GM23338 (cell line): ENCODE data around the gene RELL1. TPM values are rescaled to one million over a fixed set of nuclear protein-coding genes. Genes with fewer than 3 reads are reported as not detected.

Experiments
- ATAC-seq: fragments of 200-7000 bp; cut with Tn5 transposase; 3 replicates; pipeline ENCODE4 v1.9.1; 2020
- DNase-seq: peaks from one replicate; pipeline ENCODE4 v3.0.0-alpha.2; 2015; ENCODE audit warnings: low spot score
- H2AFZ ChIP-seq: fragments of 200-600 bp; sonication (generic); 2 replicates; pipeline ENCODE4 v1.8.0; 2016; ENCODE audit warnings: antibody characterized with exemption, mild to moderate bottlenecking, moderate library complexity
- H3F3A ChIP-seq: fragments of 200-600 bp; sonication (generic); replicated peaks from 2 replicates; pipeline ENCODE4 v1.8.0; 2017; ENCODE audit warnings: antibody characterized with exemption, mixed run types, low read depth
- H3K27ac ChIP-seq: fragments of 200-600 bp; sonication (generic); 2 replicates; pipeline ENCODE4 v1.6.1; 2016; ENCODE audit warnings: low read depth
- H3K27me3 ChIP-seq: fragments of 200-600 bp; sonication (generic); 2 replicates; pipeline ENCODE4 v1.8.0; 2016; ENCODE audit warnings: mild to moderate bottlenecking, mixed run types, moderate library complexity; ENCODE audit not compliant: insufficient read depth
- H3K36me3 ChIP-seq: fragments of 200-600 bp; sonication (generic); 2 replicates; pipeline ENCODE4 v1.8.0; 2016; ENCODE audit warnings: mild to moderate bottlenecking; ENCODE audit not compliant: insufficient read depth
- H3K4me1 ChIP-seq: fragments of 200-600 bp; sonication (generic); 2 replicates; pipeline ENCODE4 v1.8.0; 2016; ENCODE audit warnings: mild to moderate bottlenecking, moderate library complexity; ENCODE audit not compliant: insufficient read depth
- H3K4me2 ChIP-seq: fragments of 200-600 bp; sonication (generic); 2 replicates; pipeline ENCODE4 v1.7.1; 2017; ENCODE audit warnings: mixed run types
- H3K4me3 ChIP-seq: fragments of 200-600 bp; sonication (generic); 2 replicates; pipeline ENCODE4 v1.6.1; 2016; ENCODE audit warnings: mixed run types
- H3K79me2 ChIP-seq: fragments of 200-600 bp; sonication (generic); replicated peaks from 2 replicates; pipeline ENCODE4 v1.8.0; 2017; ENCODE audit warnings: mild to moderate bottlenecking; ENCODE audit not compliant: insufficient read depth
- H3K9me2 ChIP-seq: fragments of 200-600 bp; sonication (generic); 2 replicates; pipeline ENCODE4 v1.8.0; 2017; ENCODE audit not compliant: insufficient read depth
- H4K20me1 ChIP-seq: fragments of 200-600 bp; sonication (generic); replicated peaks from 2 replicates; pipeline ENCODE4 v1.8.0; 2017; ENCODE audit warnings: mild to moderate bottlenecking; ENCODE audit not compliant: insufficient read depth
- H3K27ac Mint-ChIP-seq: 2 replicates; pipeline ENCODE4 v1.8.0; 2020; ENCODE audit warnings: inconsistent platforms, mild to moderate bottlenecking, moderate library complexity, mixed read lengths
- H3K27me3 Mint-ChIP-seq: 3 replicates; pipeline ENCODE4 v1.8.0; 2022; ENCODE audit warnings: low read depth, mild to moderate bottlenecking, moderate library complexity, mixed read lengths, inconsistent platforms; ENCODE audit not compliant: insufficient read depth, poor library complexity
- H3K36me3 Mint-ChIP-seq: 3 replicates; pipeline ENCODE4 v1.8.0; 2021; ENCODE audit warnings: low read depth, mild to moderate bottlenecking, inconsistent platforms, moderate library complexity, mixed read lengths
- H3K4me1 Mint-ChIP-seq: 3 replicates; pipeline ENCODE4 v1.8.0; 2020; ENCODE audit warnings: mild to moderate bottlenecking, inconsistent platforms, mixed read lengths
- H3K4me3 Mint-ChIP-seq: 3 replicates; pipeline ENCODE4 v1.8.0; 2021; ENCODE audit warnings: moderate library complexity, mild to moderate bottlenecking, inconsistent platforms, mixed read lengths
- H3K9me3 Mint-ChIP-seq: 3 replicates; pipeline ENCODE4 v1.8.0; 2020; ENCODE audit warnings: moderate library complexity, mild to moderate bottlenecking, inconsistent platforms, mixed read lengths
- CREB1 ChIP-seq: fragments of 250-450 bp; sonication (Bioruptor Pico); IDR thresholded peaks from 2 replicates; pipeline ENCODE4 v1.5.0; 2020; ENCODE audit warnings: low read depth, mild to moderate bottlenecking, moderate library complexity
- CTCF ChIP-seq, 2 experiments: fragments of 200-600 bp in 1 of 2; sonication (generic) in 1 of 2; conservative IDR thresholded peaks; 2 replicates each; pipeline versions ENCODE4 v1.5.1 to v1.6.1; 2016 to 2017; ENCODE audit warnings: antibody characterized with exemption in 2 of 2, low read depth in 2 of 2, mild to moderate bottlenecking in 2 of 2, moderate library complexity in 1 of 2
- ETS1 ChIP-seq: IDR thresholded peaks from 2 replicates; pipeline ENCODE4 v1.6.1; 2016; ENCODE audit warnings: antibody characterized with exemption
- EZH2 ChIP-seq: fragments of 200-600 bp; sonication (generic); IDR thresholded peaks from one replicate; pipeline ENCODE4 v1.8.0; 2017; ENCODE audit warnings: antibody characterized with exemption, mild to moderate bottlenecking, low read depth; ENCODE audit not compliant: unreplicated experiment
- EZH2phosphoT487 ChIP-seq: fragments of 200-600 bp; sonication (generic); IDR thresholded peaks from one replicate; pipeline ENCODE4 v1.8.1; 2018; ENCODE audit warnings: antibody characterized with exemption; ENCODE audit not compliant: unreplicated experiment
- JUNB ChIP-seq: IDR thresholded peaks from one replicate; pipeline ENCODE4 v1.6.1; 2016; ENCODE audit warnings: antibody characterized with exemption; ENCODE audit not compliant: unreplicated experiment
- NANOG ChIP-seq: IDR thresholded peaks from 2 replicates; pipeline ENCODE4 v1.6.1; 2016; ENCODE audit warnings: antibody characterized with exemption, borderline replicate concordance
- REST ChIP-seq: IDR thresholded peaks from one replicate; pipeline ENCODE4 v1.6.1; 2018; ENCODE audit warnings: antibody characterized with exemption; ENCODE audit not compliant: unreplicated experiment
- STAT1 ChIP-seq: IDR thresholded peaks from one replicate; pipeline ENCODE4 v1.6.1; 2016; ENCODE audit warnings: antibody characterized with exemption; ENCODE audit not compliant: unreplicated experiment
- ZNF114 ChIP-seq: fragments of 250-450 bp; sonication (Bioruptor Pico); IDR thresholded peaks from 2 replicates; pipeline ENCODE4 v1.5.0; 2020; ENCODE audit warnings: mild to moderate bottlenecking, moderate library complexity
- ZNF331 ChIP-seq: fragments of 250-450 bp; sonication (Bioruptor Pico); IDR thresholded peaks from 2 replicates; pipeline ENCODE4 v1.5.0; 2020; ENCODE audit warnings: low read depth, mild to moderate bottlenecking, moderate library complexity
- polyA plus RNA-seq: library from polyadenylated mRNA; unstranded; fragments of >200 nt; fragmentation: Nextera tagmentation; extraction: Ambion mirVana; gene quantifications from 2 replicates; pipeline ENCODE4 v1.2.1, GENCODE V29; 2016
- total RNA-seq: library from RNA; depleted of rRNA; stranded (reverse); fragments of >200 nt; shearing (Covaris generic); gene quantifications from 2 replicates; pipeline ENCODE4 v1.2.3, GENCODE V29; 2014

RELL1 gene
- total and polyA plus RNA-seq, 2 experiments from 2014 or later, result 2.8 to 28.5 TPM

GRCh38 chr4:37562592-37562991, 123.6 kb downstream of the RELL1 start:
- peaks cover 7% of the 10 kb centered on the region; the same call in 2 of the 3 replicates for H3K9me3 Mint-ChIP-seq
- no peaks in the 10 kb centered on the region for H4K20me1 ChIP-seq
- H3K4me1 ChIP-seq, result no peaks in the 10 kb centered on the region
- no peaks in the 10 kb centered on the region for H3K27me3 ChIP-seq
- no peaks in the 10 kb centered on the region for H3K9me2 ChIP-seq
- H3K27me3 Mint-ChIP-seq, result peaks cover 3% of the 10 kb centered on the region
- no peak overlapping the region for H3K27ac ChIP-seq
- TF ChIP-seq CTCF (conservative IDR thresholded peaks at IDR 0.05; ENCODE audit: low read depth in 2 of 2) (no peak), JUNB (no peak), STAT1 (no peak), CREB1 (no peak), ETS1 (no peak), EZH2phosphoT487 (no peak), NANOG (no peak), REST (no peak), ZNF114 (CRISPR knock-in tag) (no peak), ZNF331 (CRISPR knock-in tag) (no peak), EZH2 (no peak)
- no peak overlapping the region for H2AFZ ChIP-seq
- H3K36me3 ChIP-seq, result no peaks in the 10 kb centered on the region
- no peak overlapping the region for H3K4me3 ChIP-seq
- no peak overlapping the region for H3K4me2 ChIP-seq
- H3K4me1 Mint-ChIP-seq, result peaks cover 8% of the 10 kb centered on the region
- no peaks in the 10 kb centered on the region for H3F3A ChIP-seq
- H3K27ac Mint-ChIP-seq, result no peak overlapping the region
- DNase-seq (no peak), ATAC-seq (no peak)
- H3K4me3 Mint-ChIP-seq, result no peak overlapping the region
- H3K79me2 ChIP-seq, result no peaks in the 10 kb centered on the region
- peaks cover 2% of the 10 kb centered on the region; the same call in 1 of the 3 replicates for H3K36me3 Mint-ChIP-seq
